H9 (cell line): ENCODE data around the gene ALKBH5. TPM values are rescaled to one million over a fixed set of nuclear protein-coding genes. Genes with fewer than 3 reads are reported as not detected.

Experiments
- DNase-seq: peaks from one replicate; pipeline ENCODE4 v3.0.0-alpha.2; 2017
- H2AFZ ChIP-seq: one replicate; pipeline ENCODE4 v1.6.1; 2013; ENCODE audit warnings: mild to moderate bottlenecking, low read length, control low read depth, moderate library complexity
- H2AK5ac ChIP-seq: 2 replicates; pipeline ENCODE4 v1.6.1; 2013; ENCODE audit warnings: low read length, control low read depth, mixed read lengths; ENCODE audit not compliant: insufficient read length
- H2BK120ac ChIP-seq: one replicate; pipeline ENCODE4 v1.6.1; 2013; ENCODE audit warnings: low read depth, mild to moderate bottlenecking, low read length, control low read depth, inconsistent platforms; ENCODE audit not compliant: poor library complexity, severe bottlenecking
- H2BK12ac ChIP-seq: 2 replicates; pipeline ENCODE4 v1.6.1; 2013; ENCODE audit warnings: low read length, control low read depth, mixed read lengths, low read depth; ENCODE audit not compliant: insufficient read length
- H2BK15ac ChIP-seq: 2 replicates; pipeline ENCODE4 v1.6.1; 2013; ENCODE audit warnings: low read depth, low read length, control low read depth
- H2BK20ac ChIP-seq: one replicate; pipeline ENCODE4 v1.6.1; 2013; ENCODE audit warnings: low read depth, mild to moderate bottlenecking, low read length, control low read depth, inconsistent platforms; ENCODE audit not compliant: poor library complexity, severe bottlenecking
- H2BK5ac ChIP-seq: 2 replicates; pipeline ENCODE4 v1.6.1; 2013; ENCODE audit warnings: low read length, control low read depth, mixed read lengths; ENCODE audit not compliant: insufficient read length
- H3K14ac ChIP-seq: 2 replicates; pipeline ENCODE4 v1.6.1; 2013; ENCODE audit warnings: low read length, control low read depth; ENCODE audit not compliant: insufficient read depth
- H3K18ac ChIP-seq: 2 replicates; pipeline ENCODE4 v1.6.1; 2013; ENCODE audit warnings: low read depth, mild to moderate bottlenecking, mixed read lengths, low read length, control low read depth; ENCODE audit not compliant: insufficient read length
- H3K23ac ChIP-seq: 2 replicates; pipeline ENCODE4 v1.6.1; 2013; ENCODE audit warnings: low read length, control low read depth, mixed read lengths, low read depth; ENCODE audit not compliant: insufficient read length
- H3K23me2 ChIP-seq: 2 replicates; pipeline ENCODE4 v1.6.1; 2013; ENCODE audit warnings: low read depth, mild to moderate bottlenecking, mixed read lengths, low read length, control low read depth; ENCODE audit not compliant: insufficient read length, poor library complexity, severe bottlenecking
- H3K27ac ChIP-seq: 2 replicates; pipeline ENCODE4 v1.5.1; 2013; ENCODE audit warnings: low read length, control low read depth, mixed read lengths, low read depth; ENCODE audit not compliant: insufficient read length
- H3K27me3 ChIP-seq: 2 replicates; pipeline ENCODE4 v1.6.1; 2013; ENCODE audit warnings: low read length, control low read depth, inconsistent platforms; ENCODE audit not compliant: insufficient read depth
- H3K4ac ChIP-seq: 2 replicates; pipeline ENCODE4 v1.6.1; 2013; ENCODE audit warnings: low read depth, mild to moderate bottlenecking, control low read depth, inconsistent platforms, low read length, moderate library complexity
- H3K4me1 ChIP-seq: 2 replicates; pipeline ENCODE4 v1.6.1; 2013; ENCODE audit warnings: low read length, control low read depth, inconsistent platforms; ENCODE audit not compliant: insufficient read depth
- H3K4me2 ChIP-seq: 2 replicates; pipeline ENCODE4 v1.6.1; 2013; ENCODE audit warnings: low read length, control low read depth, mixed read lengths; ENCODE audit not compliant: insufficient read length, insufficient read depth
- H3K56ac ChIP-seq: 2 replicates; pipeline ENCODE4 v1.6.1; 2013; ENCODE audit warnings: low read depth, mild to moderate bottlenecking, mixed read lengths, low read length, control low read depth; ENCODE audit not compliant: insufficient read length
- H3K79me1 ChIP-seq: 2 replicates; pipeline ENCODE4 v1.6.1; 2013; ENCODE audit warnings: low read depth, mild to moderate bottlenecking, moderate library complexity, low read length, control low read depth, inconsistent platforms; ENCODE audit not compliant: insufficient read depth, poor library complexity, severe bottlenecking
- H3K79me2 ChIP-seq: 2 replicates; pipeline ENCODE4 v1.6.1; 2013; ENCODE audit warnings: low read length, control low read depth, inconsistent platforms; ENCODE audit not compliant: insufficient read depth
- H3K9ac ChIP-seq: 2 replicates; pipeline ENCODE4 v1.6.1; 2013; ENCODE audit warnings: low read length, control low read depth, mixed read lengths; ENCODE audit not compliant: insufficient read length; ENCODE audit errors: extremely low read depth
- H3K9me3 ChIP-seq: one replicate; pipeline ENCODE4 v1.6.1; 2013; ENCODE audit warnings: low read depth, low read length, inconsistent platforms; ENCODE audit not compliant: control insufficient read depth
- H3T11ph ChIP-seq: one replicate; pipeline ENCODE4 v1.6.1; 2013; ENCODE audit warnings: mild to moderate bottlenecking, low read length, control low read depth, inconsistent platforms
- H4K20me1 ChIP-seq: one replicate; pipeline ENCODE4 v1.6.1; 2013; ENCODE audit not compliant: control insufficient read depth, insufficient read length, insufficient read depth
- H4K5ac ChIP-seq: 2 replicates; pipeline ENCODE4 v1.6.1; 2013; ENCODE audit warnings: low read depth, mild to moderate bottlenecking, mixed read lengths, low read length, control low read depth; ENCODE audit not compliant: insufficient read length
- H4K8ac ChIP-seq: replicated peaks from 2 replicates; pipeline ENCODE4 v1.6.1; 2013; ENCODE audit warnings: low read length, control low read depth, mixed read lengths, low read depth; ENCODE audit not compliant: insufficient read length
- H4K91ac ChIP-seq: 2 replicates; pipeline ENCODE4 v1.6.1; 2013; ENCODE audit warnings: low read depth, mild to moderate bottlenecking, moderate library complexity, mixed read lengths, low read length, control low read depth; ENCODE audit not compliant: insufficient read length
- H3K27ac Mint-ChIP-seq, 3 experiments: 2 replicates in 2 of 3; 3 replicates in 1 of 3; pipeline ENCODE4 v1.8.0; 2020 to 2021; ENCODE audit warnings: mixed read lengths in 3 of 3, mild to moderate bottlenecking in 1 of 3, moderate library complexity in 1 of 3
- H3K27me3 Mint-ChIP-seq: 2 replicates; pipeline ENCODE4 v1.8.0; 2021; ENCODE audit warnings: low read depth, mild to moderate bottlenecking, moderate library complexity, mixed read lengths
- H3K36me3 Mint-ChIP-seq, 3 experiments: 2 replicates in 2 of 3; 3 replicates in 1 of 3; pipeline ENCODE4 v1.8.0; 2020 to 2021; ENCODE audit warnings: low read depth in 3 of 3, mixed read lengths in 3 of 3; ENCODE audit not compliant: insufficient read depth in 1 of 3
- H3K4me1 Mint-ChIP-seq, 2 experiments: 2 replicates each; pipeline ENCODE4 v1.8.0; 2020; ENCODE audit warnings: mixed read lengths in 2 of 2
- H3K4me3 Mint-ChIP-seq, 2 experiments: 2 replicates in 1 of 2; 3 replicates in 1 of 2; pipeline ENCODE4 v1.8.0; 2020 to 2021; ENCODE audit warnings: mild to moderate bottlenecking in 2 of 2, mixed read lengths in 2 of 2, moderate library complexity in 1 of 2
- H3K9me3 Mint-ChIP-seq, 2 experiments: 2 replicates in 1 of 2; 3 replicates in 1 of 2; pipeline ENCODE4 v1.8.0; 2020; ENCODE audit warnings: mild to moderate bottlenecking in 2 of 2, mixed read lengths in 2 of 2, moderate library complexity in 1 of 2
- CTCF ChIP-seq: fragments of 200-600 bp; sonication (generic); conservative IDR thresholded peaks from 3 replicates; pipeline ENCODE4 v1.8.0; 2021; ENCODE audit warnings: antibody characterized with exemption, mild to moderate bottlenecking
- total RNA-seq: library from RNA; stranded (reverse); gene quantifications from 2 replicates; pipeline ENCODE4 v1.2.1, GENCODE V29; 2021

ALKBH5 gene
- total RNA-seq, 1 experiment from 2014 or later: 89.8 TPM

GRCh38 chr17:18177133-18177532, 6.5 kb upstream of the ALKBH5 start:
- Histone ChIP-seq H3K4me2 (no peak overlapping the region), H3K9ac (no peak overlapping the region), H3K79me2 (no peaks in the 10 kb centered on the region), H3K9me3 (no peaks in the 10 kb centered on the region), H2BK12ac (no peak overlapping the region), H2AK5ac (no peak overlapping the region), H4K5ac (no peak overlapping the region), H3K23ac (no peak overlapping the region), H3K56ac (no peak overlapping the region), H3K23me2 (no peaks in the 10 kb centered on the region), H2BK15ac (no peak overlapping the region), H3K18ac (no peak overlapping the region), H4K8ac (no peak overlapping the region), H4K20me1 (no peaks in the 10 kb centered on the region), H4K91ac (no peak overlapping the region), H3K4me1 (no peaks in the 10 kb centered on the region), H2BK20ac (no peak overlapping the region), H3K27me3 (no peaks in the 10 kb centered on the region), H3K79me1 (no peaks in the 10 kb centered on the region), H3T11ph (no peak overlapping the region), H2AFZ (no peak overlapping the region), H3K14ac (no peak overlapping the region), H2BK120ac (no peak overlapping the region), H2BK5ac (no peak overlapping the region), H3K27ac (no peak overlapping the region), H3K4ac (no peak overlapping the region)
- H3K4me1 Mint-ChIP-seq: peaks cover 11 to 22% of the 10 kb centered on the region in 2 experiments
- no peak overlapping the region for H3K4me3 Mint-ChIP-seq
- H3K27ac Mint-ChIP-seq: no peak overlapping the region
- H3K27me3 Mint-ChIP-seq: no peaks in the 10 kb centered on the region; the same call in 1 of the 2 replicates
- no peaks in the 10 kb centered on the region for H3K36me3 Mint-ChIP-seq
- no peaks in the 10 kb centered on the region for H3K9me3 Mint-ChIP-seq
- no peak for TF ChIP-seq CTCF
- no peak for DNase-seq
